K562 (cell line): Measurements from ENCODE around the gene TULP3. TPM values are rescaled to one million over a fixed set of nuclear protein-coding genes. Genes with fewer than 3 reads are reported as not detected.
A peak's percentile ranks its signal among the peaks of the same experiment; 100 is the strongest.

Experiments used
- ATAC-seq: fragments of 200-7000 bp; cut with Tn5 transposase; 3 replicates; pipeline ENCODE4 v1.9.1; 2020; ENCODE audit warnings: moderate library complexity
- BruUV-seq: library from RNA; stranded (reverse); fragments of 400-500 nt; replicated peaks from 2 replicates; lab custom pipeline; 2021; lab: Mats Ljungman, UMichigan
- CTCF ChIA-PET: fragments of 300-600 bp; formaldehyde crosslinking; extraction: SDS; loops from one replicate; lab custom pipeline; 2021; ENCODE audit warnings: low intra/inter-chr PET ratio; lab: Yijun Ruan, JAX
- POLR2A ChIA-PET: fragments of 300-600, 350-650 bp; sonication (Branson Sonifier 250); formaldehyde crosslinking; extraction: SDS; loops from one replicate; lab custom pipeline; 2021; ENCODE audit warnings: antibody characterized with exemption, inconsistent platforms; lab: Yijun Ruan, JAX
- DNase-seq, 4 experiments: peaks; one replicate each; pipeline versions ENCODE4 v3.0.0 to v3.0.0-alpha.2; 2011 to 2018; ENCODE audit warnings: low spot score in 3 of 4, mixed read lengths in 3 of 4; ENCODE audit errors: extremely low read depth in 1 of 4
- FAIRE-seq: peaks from 2 replicates; lab custom pipeline; 2011; peaks lifted over from hg19 to GRCh38; lab: Jason Lieb, UNC
- H2AFZ ChIP-seq: 2 replicates; pipeline ENCODE4 v1.6.0; 2011; ENCODE audit warnings: low read depth, low read length, control low read depth, inconsistent platforms
- H3K27ac ChIP-seq: fragments of 200-600 bp; 3 replicates; pipeline ENCODE4 v1.8.0; 2011; ENCODE audit warnings: low read depth, mild to moderate bottlenecking, control low read depth, inconsistent platforms, low read length, moderate library complexity, mixed read lengths; ENCODE audit errors: extremely low read depth
- H3K27me3 ChIP-seq, 2 experiments: fragments of 300-600 bp in 1 of 2; 2 replicates in 1 of 2; 3 replicates in 1 of 2; pipeline versions ENCODE4 v1.6.0 to v1.8.0; 2011; ENCODE audit warnings: inconsistent platforms in 2 of 2, low read length in 2 of 2, mild to moderate bottlenecking in 1 of 2, mixed read lengths in 1 of 2, moderate library complexity in 1 of 2; ENCODE audit not compliant: control insufficient read depth in 2 of 2, insufficient read depth in 2 of 2
- H3K36me3 ChIP-seq: fragments of 300-600 bp; 3 replicates; pipeline ENCODE4 v1.8.0; 2011; ENCODE audit warnings: mild to moderate bottlenecking, low read length, inconsistent platforms; ENCODE audit not compliant: control insufficient read depth, insufficient read depth
- H3K4me1 ChIP-seq, 2 experiments: fragments of 200-600 bp in 1 of 2; replicated peaks in 1 of 2; 2 replicates in 1 of 2; 3 replicates in 1 of 2; pipeline versions ENCODE4 v1.5.1 to v1.8.0; 2011; ENCODE audit warnings: inconsistent platforms in 2 of 2, low read length in 2 of 2, mild to moderate bottlenecking in 1 of 2, mixed read lengths in 1 of 2, moderate library complexity in 1 of 2; ENCODE audit not compliant: control insufficient read depth in 2 of 2, insufficient read depth in 2 of 2
- H3K4me2 ChIP-seq: 2 replicates; pipeline ENCODE4 v1.6.1; 2011; ENCODE audit warnings: low read length, control low read depth, inconsistent platforms, mixed read lengths; ENCODE audit not compliant: insufficient read depth
- H3K4me3 ChIP-seq: fragments of 200-600 bp; sonication (generic), shearing (Covaris generic); 2 replicates; pipeline ENCODE4 v1.5.1; 2016; ENCODE audit warnings: control low read depth, inconsistent platforms
- H3K79me2 ChIP-seq: fragments of 200-600 bp; 3 replicates; pipeline ENCODE4 v1.8.0; 2011; ENCODE audit warnings: low read length, inconsistent platforms; ENCODE audit not compliant: control insufficient read depth, insufficient read depth
- H3K9ac ChIP-seq, 2 experiments: 2 replicates each; pipeline versions ENCODE4 v1.6.0 to v1.6.1; 2011; ENCODE audit warnings: low read depth in 2 of 2, low read length in 2 of 2, control low read depth in 1 of 2, inconsistent platforms in 1 of 2, mild to moderate bottlenecking in 1 of 2, mixed read lengths in 1 of 2; ENCODE audit not compliant: insufficient read depth in 1 of 2
- H3K9me1 ChIP-seq: one replicate; pipeline ENCODE4 v1.6.0; 2011; ENCODE audit warnings: inconsistent platforms, mild to moderate bottlenecking, low read length, moderate library complexity; ENCODE audit not compliant: control insufficient read depth, insufficient read depth
- H3K9me3 ChIP-seq: replicated peaks from 2 replicates; pipeline ENCODE4 v1.5.1; 2011; ENCODE audit warnings: low read depth, low read length, inconsistent platforms; ENCODE audit not compliant: control insufficient read depth, insufficient read depth
- H4K20me1 ChIP-seq: replicated peaks from 2 replicates; pipeline ENCODE4 v1.6.1; 2011; ENCODE audit warnings: low read length, inconsistent platforms, mixed read lengths; ENCODE audit not compliant: control insufficient read depth, insufficient read depth
- GTF2F1 ChIP-seq: IDR thresholded peaks from 2 replicates; pipeline ENCODE4 v1.6.1; 2011; ENCODE audit warnings: low read depth, low read length, improper control_type of control experiment
- WGBS: fragments of 100-300 bp; shearing (Covaris generic); methylation state at CpG from one replicate; pipeline ENCODE4 v1.1.6; 2016; ENCODE audit warnings: low coverage, mixed read lengths; ENCODE audit not compliant: insufficient coverage; ENCODE audit errors: missing lambda C conversion rate; 5-methylcytosine and 5-hydroxymethylcytosine counted together
- in situ Hi-C: fragments of 300-500 bp; cut with MboI; formaldehyde crosslinking; loops from 4 replicates; pipeline ENCODE4 v1.15.0; 2018; ENCODE audit warnings: inconsistent platforms, mixed read lengths
- intact Hi-C: fragments of 100-400 bp; cut with micrococcal nuclease; formaldehyde crosslinking; loops from 2 replicates; pipeline ENCODE4 v1.14.2; 2022
- polyA plus RNA-seq, 8 experiments: library from polyadenylated mRNA; depleted of rRNA in 4 of 8; stranded (reverse) in 5 of 8; unstranded in 3 of 8; fragments of >200 nt; fragmentation: Nextera tagmentation in 2 of 8; fragmentation: Illumina TruSeq in 1 of 8; extraction: Ambion mirVana in 2 of 8; extraction: Trizol in 1 of 8; gene quantifications; 2 replicates each; pipeline versions ENCODE4 v1.2.1 to v1.2.3, GENCODE V29; 2011 to 2014; ENCODE audit warnings: inconsistent platforms in 1 of 8, missing spikeins in 1 of 8
- total RNA-seq, 7 experiments: library from RNA; depleted of rRNA in 6 of 7; stranded (reverse); fragments of >200 nt in 6 of 7; fragmentation: Illumina TruSeq in 2 of 7; extraction: Trizol in 2 of 7; gene quantifications; 2 replicates each; pipeline versions ENCODE4 v1.2.1 to v1.2.3, GENCODE V29; 2011 to 2021; ENCODE audit warnings: low replicate concordance in 1 of 7
- TF ChIP-seq, protein P1 (sequence below): fragments of 450-650 bp; IDR thresholded peaks from 2 replicates; pipeline ENCODE4 v1.6.1; 2016
- TF ChIP-seq, protein P2 (sequence below), 2 experiments: IDR thresholded peaks in 1 of 2; conservative IDR thresholded peaks in 1 of 2; 2 replicates each; pipeline ENCODE4 v1.6.1; 2016; ENCODE audit warnings: low read depth in 2 of 2, mild to moderate bottlenecking in 1 of 2, missing compliant biosample characterization in 1 of 2, missing genetic modification characterization in 1 of 2, moderate library complexity in 1 of 2

Gene TULP3
- total and polyA plus RNA-seq, 9 of the 15 experiments (the other 6 are each of a cell fraction or from before 2014, with no cell fraction given), result 3.6 to 13.3 (median 7.3) TPM

DNA sequence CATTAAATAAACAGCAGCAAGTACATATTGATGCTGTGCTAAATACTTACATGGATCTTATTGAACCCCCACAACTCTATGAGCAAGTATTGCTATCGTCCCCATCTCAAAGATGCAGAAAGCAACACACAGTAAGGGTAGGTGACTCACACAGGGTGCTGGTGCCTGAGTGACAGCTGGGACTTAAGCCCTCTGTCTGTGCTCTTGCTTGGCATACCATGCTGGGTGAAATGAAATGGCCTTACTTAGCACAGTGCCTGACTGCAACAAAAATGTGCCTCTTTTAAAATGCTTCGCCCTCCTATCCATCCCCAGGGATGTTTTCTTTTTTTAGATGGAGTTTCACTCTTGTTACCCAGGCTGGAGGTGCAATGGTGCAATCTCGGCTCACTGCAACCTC lies 34.6 kb upstream of the TULP3 start:
- ATAC-seq, result no peak
- H3K27ac ChIP-seq, result no peak overlapping the region
- H3K9me3 ChIP-seq, result no peaks in the 10 kb centered on the region
- no peak for FAIRE-seq
- CTCF ChIA-PET, result no interaction called here
- DNase-seq, result no peak
- H3K27me3 ChIP-seq, result no peaks in the 10 kb centered on the region
- intact Hi-C loops, result no loop called here
- H3K4me1 ChIP-seq, result peaks cover 0 to 4% of the 10 kb centered on the region in 2 experiments; a peak in 1 of 5 replicates
- H3K4me2 ChIP-seq, result no peak overlapping the region
- WGBS, result 51% methylated on average over 2 of the region's 3 CpGs
- no peaks in the 10 kb centered on the region for H4K20me1 ChIP-seq
- in situ Hi-C loops, result no loop called here
- no TSS peak for BruUV-seq
- TF ChIP-seq, protein P1, sequence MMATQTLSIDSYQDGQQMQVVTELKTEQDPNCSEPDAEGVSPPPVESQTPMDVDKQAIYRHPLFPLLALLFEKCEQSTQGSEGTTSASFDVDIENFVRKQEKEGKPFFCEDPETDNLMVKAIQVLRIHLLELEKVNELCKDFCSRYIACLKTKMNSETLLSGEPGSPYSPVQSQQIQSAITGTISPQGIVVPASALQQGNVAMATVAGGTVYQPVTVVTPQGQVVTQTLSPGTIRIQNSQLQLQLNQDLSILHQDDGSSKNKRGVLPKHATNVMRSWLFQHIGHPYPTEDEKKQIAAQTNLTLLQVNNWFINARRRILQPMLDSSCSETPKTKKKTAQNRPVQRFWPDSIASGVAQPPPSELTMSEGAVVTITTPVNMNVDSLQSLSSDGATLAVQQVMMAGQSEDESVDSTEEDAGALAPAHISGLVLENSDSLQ, result peak; percentile 73
- TF ChIP-seq GTF2F1, result no peak
- TF ChIP-seq, protein P2, sequence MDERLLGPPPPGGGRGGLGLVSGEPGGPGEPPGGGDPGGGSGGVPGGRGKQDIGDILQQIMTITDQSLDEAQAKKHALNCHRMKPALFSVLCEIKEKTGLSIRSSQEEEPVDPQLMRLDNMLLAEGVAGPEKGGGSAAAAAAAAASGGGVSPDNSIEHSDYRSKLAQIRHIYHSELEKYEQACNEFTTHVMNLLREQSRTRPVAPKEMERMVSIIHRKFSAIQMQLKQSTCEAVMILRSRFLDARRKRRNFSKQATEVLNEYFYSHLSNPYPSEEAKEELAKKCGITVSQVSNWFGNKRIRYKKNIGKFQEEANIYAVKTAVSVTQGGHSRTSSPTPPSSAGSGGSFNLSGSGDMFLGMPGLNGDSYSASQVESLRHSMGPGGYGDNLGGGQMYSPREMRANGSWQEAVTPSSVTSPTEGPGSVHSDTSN (CRISPR knock-in tag; IDR thresholded peaks at IDR 0.05; ENCODE audit: low read depth), result peak; percentile 27; the same call in 1 of the 2 replicates
- TF ChIP-seq, protein P2 (tag; conservative IDR thresholded peaks at IDR 0.05; ENCODE audit: low read depth), result no peak
- no peaks in the 10 kb centered on the region for H3K79me2 ChIP-seq
- H2AFZ ChIP-seq, result no peak overlapping the region
- no peak overlapping the region for H3K4me3 ChIP-seq
- peaks cover 27% of the 10 kb centered on the region; the same call in 1 of the 3 replicates for H3K36me3 ChIP-seq
- no peak overlapping the region for H3K9ac ChIP-seq
- no peaks in the 10 kb centered on the region for H3K9me1 ChIP-seq
- POLR2A ChIA-PET, result interaction anchor here (0.5 kb wide), 1 partner anchor 349 kb away, joined by 3 read pairs; no protein-coding TSS in a partner anchor
